HS-27A (cell line): ENCODE data around the gene F10.
"Not testable (repeated sequence)": the region's sequence is repeated elsewhere in the genome, so short reads cannot be mapped to it uniquely, and the experiment has no call there.

Source experiments
- DNase-seq: peaks from one replicate; pipeline ENCODE4 v3.0.0-alpha.2; 2012; ENCODE audit warnings: low read depth, missing footprints

The F10 gene

DNA sequence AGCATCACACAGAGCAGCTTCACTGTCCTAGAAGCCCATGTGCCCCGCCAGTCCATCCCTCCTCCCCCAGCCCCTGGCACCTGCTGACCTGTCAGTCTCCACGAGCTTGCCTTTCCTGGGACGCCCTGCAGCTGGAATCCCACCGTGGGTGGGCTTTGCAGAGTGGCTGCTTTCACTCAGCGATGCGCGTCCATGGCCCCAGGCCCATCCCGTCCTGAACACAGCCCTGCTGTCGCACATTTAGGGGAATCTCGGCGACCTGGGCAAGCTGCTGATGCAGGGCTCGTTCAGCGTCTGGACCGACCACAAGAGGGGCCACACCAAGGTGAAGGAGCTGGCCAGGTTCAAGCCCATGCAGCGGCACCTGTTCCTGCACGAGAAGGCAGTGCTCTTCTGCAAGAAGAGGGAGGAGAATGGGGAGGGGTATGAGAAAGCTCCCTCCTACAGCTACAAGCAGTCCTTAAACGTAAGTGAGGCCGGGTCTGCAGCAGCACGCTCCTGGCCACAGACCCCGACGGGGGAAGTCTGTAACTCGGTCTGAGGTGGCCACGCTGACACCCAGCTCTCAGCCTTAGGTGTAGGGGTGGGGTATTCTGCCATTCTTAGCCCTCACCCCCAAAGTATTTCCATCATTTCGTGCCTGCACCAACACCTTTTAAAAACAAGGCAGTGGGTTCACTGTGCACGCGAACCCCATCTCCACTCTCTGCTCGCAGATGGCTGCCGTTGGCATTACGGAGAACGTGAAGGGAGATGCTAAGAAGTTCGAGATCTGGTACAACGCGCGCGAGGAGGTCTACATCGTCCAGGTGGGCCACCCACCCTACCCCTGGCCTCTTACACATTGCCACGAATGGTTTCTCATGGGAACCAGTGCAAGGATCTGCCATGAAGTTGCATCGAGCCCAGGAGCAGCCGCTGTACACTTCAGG, 35.3 kb upstream of the F10 start:
- DNase-seq: no peak

DNA sequence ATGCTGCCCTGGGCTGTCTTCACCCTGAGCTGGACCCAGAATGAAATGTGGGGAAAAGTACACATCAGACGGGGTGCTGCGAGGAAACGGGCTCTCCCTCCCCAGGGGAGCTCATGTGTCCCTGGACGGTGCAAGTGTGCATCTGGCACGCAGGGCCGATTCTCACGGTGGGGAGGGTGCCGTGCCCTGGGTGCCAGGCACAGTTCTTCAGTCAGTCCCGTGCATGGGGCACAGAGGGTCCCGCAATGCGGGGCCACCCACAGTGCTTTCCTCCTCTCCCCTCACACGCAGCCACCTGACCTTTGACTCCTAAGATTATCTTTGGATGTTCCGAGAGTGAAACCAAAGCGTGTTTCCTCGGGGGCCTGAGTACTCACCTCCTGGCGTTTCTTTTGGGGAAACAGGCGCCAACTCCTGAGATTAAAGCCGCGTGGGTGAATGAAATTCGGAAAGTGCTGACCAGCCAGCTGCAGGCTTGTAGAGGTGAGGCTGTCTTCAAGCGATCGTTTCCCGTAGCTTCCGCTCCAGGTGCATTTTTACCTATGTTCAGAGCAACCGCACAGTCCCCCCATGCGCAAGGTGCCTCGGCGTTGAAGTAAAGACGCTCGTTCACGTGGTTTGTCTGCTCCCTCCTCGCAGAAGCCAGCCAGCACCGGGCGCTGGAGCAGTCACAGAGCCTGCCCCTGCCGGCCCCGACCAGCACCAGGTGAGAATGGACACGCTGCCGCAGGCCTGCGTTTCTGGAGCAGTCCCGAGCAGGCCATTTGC, 34.5 kb upstream of the F10 start:
- no peak for DNase-seq

DNA sequence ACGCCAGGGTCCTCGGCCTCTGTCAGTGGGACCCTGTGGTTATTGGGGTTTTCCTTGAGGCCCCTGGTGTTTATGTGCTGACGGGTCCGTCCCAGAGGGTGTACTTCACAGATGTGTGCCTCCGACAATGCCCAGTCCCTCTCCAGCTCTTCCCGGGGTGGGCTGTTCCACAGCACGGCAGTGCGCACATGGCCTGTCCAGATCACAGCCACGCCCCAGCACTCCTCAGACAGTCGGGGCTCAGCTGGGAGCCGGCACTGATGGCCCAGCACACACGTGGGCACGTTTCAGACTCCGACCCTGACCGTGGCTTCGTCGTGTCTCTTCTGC, 33.9 kb upstream of the F10 start:
- DNase-seq: no peak

DNA sequence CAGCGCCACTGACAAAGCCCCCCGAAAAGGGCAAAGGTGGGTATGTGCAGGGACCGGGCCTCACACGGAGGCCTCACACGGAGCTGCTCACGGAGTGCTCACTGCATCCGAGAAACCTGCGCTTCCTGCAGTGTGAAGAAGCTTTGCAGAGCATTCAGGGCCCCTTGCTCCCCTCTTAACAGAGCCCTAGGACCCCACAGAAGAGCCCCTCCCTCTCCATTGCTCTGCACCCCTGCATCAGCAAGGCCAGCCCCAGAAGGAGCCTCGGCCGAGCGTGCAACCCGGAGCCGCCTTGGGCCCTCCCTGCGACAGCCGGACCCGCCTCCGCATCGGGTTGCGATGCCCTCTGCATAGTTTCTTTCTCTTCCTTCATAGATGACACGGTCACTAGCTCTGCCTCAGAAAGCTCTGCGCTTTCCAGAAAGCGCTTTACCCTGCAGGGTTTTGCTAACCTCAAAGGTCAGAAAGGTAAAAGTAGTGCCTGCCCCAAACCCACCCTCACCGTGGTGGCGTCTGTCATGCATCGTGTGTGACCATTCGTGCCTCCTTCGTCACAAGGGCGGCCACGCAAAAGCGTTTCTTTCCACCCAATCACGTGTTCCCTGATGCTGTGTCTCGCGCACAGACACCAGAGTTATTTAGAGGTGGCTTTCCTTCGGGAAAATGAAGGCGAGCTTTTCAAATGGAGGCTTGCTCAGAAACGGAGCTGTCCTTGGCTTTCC, 32.7 kb upstream of the F10 start:
- DNase-seq: no peak

DNA sequence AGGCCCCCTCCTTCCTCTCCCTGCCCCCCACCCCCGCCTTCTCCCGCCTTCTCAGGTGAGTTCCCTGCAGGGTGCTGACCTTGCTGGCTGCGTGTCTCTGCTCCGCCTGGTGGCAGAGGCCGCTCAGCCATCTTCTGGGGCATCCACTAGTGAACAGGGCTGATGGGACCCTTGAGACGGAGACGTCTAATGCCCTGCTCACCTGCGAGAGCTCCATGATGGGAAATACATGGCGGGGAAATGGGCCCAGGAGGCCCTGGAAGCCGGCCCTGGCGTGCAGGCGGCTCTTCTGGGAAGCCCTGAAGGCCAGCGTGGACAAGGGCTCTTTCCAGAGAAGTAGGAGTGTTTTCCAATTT, 32.2 kb upstream of the F10 start:
- DNase-seq: no peak

DNA sequence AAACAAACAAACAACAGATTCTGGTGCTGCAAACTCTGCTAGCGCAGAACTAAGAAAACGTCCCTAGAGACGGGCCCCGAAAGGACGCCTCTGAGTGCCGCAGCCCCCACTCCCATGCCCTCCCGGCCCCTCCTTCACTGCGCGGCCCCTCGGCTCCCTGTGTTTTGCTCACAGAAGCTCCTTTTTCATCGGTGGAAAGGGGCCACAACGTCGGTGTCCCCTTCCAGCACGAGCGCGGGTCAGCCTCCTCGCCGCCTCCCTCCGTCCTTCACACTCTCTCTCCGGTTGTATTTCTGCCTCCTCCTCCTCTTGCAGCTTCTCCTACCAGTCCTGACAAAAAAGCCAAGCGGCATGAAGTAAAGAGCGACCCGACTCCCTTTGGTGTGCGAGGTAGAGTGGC, 31.8 kb upstream of the F10 start:
- DNase-seq: no peak

DNA sequence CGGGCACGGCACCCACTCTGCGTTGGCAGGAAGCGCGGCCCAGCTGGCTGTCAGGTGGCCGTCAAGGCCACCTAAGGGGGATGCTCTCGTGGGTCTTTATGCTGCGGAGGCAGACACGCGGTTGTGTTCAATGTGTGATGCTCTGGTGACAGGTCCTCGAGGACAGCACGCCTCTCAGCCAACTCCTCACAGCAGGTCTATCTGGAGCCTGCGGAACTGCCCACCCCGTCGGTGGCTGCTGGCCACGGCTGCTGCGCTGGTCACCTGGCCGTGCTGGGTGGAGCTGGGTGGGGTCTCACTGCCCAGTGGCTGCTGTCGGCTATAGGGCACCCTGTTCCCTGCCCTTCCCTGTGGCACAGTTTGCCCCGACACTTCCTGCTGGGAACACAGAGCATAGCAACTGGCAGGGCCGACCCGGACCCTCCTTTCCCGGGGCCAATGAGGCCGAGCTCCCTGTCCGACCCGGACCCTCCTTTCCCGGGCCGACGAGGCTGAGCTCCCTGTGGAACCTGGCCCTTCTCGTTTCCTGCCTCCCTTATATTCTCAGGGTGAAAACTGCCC, 31.3 kb upstream of the F10 start:
- DNase-seq: no peak

DNA sequence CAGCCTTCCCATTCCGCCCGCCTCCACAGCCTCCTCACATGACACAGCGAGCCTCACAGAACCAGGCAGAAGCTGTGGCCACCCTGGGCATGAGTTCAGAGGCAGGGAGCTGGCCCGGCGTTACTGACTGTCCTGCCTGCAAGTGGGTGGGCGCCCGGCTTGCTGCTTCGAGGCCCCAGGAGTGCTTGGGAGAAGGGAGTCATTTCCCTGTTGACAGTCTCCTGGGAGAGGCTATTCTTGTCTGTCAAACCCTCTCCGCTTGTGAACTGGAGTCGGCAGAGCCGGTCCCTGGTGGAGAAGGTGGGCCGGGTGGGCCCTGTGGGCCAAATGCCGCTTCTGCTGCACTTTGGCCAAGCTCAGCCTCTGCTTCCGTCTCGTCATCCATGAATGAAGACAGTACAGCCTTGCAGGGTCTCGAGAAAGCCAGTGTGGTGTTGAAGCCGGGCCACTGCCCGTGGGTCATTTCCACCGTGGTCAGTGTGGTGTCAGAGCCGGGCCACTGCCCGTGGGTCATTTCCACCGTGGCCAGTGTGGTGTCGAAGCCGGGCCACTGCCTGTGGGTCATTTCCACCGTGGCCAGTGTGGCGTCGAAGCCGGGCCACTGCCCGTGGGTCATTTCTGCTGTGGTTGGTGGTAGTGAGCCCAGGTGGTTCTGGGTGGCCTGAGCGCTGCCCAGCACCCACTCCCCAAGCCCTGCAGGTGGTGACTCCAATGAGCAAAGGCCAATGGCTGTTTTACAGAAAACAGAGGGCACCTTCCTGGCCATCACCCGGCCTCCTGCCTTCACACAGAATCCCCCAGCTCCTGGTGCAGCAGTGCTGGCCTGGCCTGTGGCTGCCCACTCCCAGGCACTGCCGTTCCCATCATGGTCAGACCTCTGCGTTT, 30.5 kb upstream of the F10 start:
- DNase-seq: no peak

DNA sequence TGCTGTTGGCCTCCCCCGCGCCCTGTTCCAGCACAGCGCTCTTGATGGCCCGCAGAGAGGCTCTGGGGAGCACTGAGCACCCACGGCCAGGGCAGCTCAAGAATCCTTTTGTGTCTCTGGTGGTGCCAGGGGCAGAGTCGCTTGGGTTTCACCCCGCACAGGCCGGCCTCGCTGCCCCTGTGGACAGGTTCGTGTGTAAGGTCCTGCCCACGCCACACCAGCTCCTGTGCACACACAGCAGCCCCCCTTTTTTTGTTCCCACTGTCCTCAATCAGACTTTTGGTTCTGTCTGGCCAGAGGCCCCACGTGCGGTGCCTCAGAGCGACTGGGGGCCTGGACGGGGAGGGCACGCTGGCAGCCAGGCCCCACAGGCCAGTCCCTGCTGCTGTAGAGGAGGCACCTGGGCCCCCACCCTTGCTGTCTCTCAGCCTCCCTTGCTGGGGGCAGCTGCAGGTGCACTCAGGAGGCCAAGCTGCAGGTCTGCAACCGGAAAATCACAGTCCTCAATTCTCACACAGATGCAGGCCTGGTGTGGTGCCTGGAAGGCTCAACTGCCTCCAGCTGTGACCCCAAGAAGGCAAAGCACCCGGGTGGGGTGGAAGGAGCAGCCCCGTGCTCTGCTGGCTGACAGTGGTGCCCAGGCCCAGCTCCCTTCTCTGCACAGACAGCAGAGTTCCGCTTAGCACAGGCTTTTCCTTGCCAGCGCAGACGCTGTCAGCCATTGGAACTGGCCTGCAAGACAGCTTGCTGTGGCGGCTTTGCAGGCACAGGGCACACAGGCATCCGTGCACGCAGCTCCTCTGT, 29.6 kb upstream of the F10 start:
- DNase-seq: no peak

DNA sequence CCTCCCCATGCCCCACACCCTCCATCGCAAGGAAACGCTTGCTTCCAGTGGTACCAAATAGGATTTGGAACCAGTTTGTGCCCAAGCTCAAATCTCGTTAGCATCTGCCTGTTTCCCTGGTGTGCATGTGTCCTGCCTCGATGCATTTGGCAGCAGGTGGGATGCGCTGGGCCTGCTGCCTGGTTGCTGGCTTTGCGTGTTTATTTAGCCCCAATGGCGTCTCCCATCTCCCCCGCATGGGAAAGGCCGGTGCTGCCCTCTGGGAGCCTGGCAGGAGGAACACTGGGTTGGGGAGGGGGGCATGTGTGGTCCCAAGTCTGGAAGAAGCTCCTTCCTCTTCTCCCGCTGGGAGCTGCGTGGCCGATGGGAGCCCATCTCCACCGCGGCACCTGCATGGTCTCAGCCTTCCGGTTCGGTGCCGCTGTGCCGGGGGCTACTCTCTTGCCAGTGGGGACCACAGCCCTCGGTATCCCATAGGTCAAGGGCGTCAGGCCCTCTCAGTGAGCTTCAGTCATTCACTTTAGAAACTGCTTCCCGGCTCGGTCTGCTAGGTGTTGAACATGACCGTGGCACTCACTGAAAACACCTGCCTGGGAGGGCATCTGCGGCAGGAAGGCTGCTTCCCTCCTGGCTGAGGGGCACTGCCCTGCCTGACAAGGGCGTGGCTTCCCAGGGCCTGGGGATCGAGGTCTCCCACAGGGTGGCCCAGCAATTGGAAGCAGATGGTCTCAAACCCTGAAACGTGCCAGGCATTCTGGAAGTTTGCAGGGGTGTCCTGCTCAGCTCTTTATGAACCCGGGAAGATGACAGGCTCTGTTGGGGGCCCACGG, 28.8 kb upstream of the F10 start:
- DNase-seq: no peak

DNA sequence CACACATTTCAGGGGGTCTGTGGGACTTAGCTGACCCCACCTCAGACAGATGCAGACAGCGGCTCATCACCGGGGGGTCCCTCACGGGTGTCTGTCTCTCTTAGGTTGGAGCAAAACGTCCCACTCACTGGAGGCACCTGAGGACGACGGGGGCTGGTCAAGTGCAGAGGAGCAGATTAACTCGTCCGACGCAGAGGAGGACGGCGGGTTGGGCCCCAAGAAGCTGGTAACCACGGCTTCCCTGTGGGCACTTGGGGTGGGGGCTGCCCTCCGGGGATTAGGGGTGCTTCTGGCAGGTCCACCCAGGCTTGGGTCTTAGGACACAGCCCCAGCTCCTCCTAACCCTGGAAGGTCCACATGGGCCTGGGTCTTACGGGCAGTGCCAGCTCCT, 28.2 kb upstream of the F10 start:
- DNase-seq: no peak

DNA sequence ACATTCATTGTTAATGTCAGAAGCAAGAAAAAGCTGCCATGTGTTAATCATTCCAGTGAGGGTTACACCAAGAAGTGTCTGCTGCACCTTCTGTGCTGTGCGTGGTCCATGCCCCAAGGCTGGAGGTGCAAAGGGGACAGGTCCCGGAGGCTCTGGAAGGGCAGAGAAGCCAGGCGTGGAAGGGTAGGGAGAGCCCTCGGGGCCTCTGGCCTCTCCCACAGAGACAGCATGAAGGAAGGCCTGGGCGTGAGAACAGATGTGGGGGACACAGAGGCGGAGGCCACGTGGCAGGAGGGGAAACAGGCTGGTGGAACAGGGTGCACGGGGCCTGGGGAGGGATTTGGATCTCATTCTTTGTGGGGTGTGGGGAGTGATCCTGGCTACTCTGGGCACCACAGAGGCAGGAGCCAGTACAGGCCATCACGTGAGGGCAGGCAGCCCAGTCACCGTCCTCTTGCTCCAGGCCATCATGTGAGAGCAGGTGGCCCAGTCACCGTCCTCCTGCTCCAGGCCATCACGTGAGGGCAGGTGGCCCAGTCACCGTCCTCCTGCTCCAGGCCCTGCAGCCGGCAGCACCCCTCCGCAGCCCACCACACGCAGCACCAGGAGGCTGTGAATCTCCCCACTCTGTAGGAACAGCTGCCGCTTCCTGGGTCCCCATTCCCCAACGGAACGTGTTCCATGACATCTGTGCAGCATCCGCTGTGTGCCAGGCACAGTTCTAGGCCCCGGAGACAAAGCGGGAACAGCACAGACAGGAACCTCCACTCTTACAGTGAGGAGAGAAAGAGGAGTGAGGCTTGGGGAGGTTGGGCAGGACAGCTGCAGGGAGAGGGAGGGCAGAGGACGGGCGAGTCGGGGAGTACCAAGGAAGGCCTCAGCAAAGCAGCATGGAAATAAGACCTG, 27.2 kb upstream of the F10 start:
- no peak for DNase-seq

DNA sequence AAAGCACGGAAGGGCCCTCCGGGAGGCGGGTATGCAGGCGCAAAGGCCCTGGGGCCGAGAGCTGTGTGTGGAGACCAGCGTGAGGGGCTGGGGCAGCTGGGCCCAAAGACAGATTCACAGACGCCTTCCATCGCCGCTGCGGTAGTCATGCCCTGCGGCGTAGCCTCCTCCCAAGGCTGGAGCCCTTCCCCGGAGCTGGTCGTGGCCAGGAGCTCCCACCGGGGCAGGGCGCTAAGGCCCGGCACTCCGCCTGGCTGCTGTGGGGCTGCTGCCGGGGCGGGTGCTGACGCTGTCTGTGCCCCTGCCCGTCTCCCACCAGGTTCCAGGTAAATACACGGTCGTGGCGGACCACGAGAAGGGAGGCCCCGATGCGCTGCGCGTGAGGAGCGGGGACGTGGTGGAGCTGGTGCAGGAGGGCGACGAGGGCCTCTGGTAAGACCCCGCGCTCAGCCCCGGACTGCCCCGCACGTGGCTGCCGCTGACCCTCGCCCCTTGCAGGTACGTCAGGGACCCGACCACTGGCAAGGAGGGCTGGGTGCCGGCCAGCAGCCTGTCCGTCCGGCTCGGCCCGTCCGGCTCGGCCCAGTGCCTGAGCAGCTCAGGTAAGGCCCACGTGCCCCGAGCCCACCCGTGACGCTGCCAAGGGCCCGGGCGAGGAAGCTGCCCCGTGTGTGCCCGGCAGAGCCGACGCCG, 26.4 kb upstream of the F10 start:
- DNase-seq: no peak

DNA sequence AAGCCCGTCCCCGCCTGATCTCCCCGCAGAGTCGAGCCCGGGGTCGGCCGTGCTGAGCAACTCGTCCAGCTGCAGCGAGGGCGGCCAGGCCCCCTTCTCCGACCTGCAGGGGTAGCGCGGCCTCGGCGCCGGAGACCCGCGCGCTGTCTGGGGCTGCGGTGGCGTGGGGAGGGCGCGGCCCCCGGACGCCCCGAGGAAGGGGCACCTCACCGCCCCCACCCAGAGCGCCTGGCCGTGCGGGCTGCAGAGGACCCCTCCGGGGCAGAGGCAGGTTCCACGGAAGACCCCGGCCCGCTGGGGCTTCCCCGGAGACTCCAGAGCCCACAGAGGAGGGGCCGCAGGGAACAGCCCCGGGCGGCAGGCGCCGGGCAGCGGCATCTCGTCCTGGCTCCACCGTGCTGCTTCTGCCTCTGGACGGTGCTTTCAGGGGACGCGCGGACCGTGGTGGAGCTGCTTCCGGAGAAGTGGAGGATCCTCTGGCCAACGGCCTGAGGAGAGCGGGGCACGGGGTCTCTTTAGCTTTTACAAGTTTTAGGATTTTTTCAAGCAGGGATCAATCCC, 25.8 kb upstream of the F10 start:
- no peak for DNase-seq

DNA sequence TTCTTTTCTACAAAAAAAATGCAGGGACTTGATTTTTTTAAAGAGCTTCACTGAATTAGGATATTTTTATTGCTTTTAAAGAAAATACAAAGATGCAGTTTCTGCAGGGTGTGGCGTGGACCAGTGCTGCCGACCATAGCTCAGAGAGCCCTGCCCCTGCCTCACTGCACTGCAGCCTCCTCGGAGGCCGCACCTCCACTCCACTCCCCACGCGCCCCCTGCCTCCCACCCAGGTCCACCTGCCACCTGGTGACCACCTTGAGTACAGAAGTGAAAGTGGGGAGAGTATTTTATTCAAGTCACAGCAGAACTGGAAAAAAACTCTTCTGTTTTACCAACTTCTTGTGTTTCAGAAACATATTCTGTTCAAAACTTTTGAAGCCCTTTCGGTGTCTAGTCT, 24.9 kb upstream of the F10 start:
- no peak for DNase-seq

DNA sequence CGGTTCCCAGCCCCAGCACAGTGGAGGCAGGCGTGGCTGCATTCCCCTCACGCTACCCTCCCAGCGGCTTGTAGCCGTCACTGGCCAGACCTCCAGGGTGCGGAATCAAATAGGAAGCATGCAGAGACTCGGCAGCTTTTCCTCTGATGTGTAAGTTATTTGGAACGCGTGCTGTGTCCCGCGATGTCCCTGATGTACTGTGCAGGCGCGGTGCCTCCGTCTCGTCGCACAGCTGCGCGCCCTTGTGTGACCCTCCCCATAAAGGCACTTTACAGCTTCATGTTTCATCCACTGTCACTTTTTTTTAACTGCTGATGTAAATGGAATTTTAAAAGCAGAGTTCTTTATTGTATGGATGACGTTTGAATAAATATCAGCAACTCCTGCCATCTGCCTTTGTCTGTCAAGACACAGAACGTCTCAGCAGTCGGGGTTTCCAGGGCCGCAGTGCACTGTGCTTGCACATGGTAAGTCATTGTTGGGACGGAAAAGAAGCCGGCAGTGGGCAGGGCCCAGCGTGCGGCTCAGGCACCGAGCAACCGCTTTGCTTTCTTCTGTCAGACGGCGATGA, 24.4 kb upstream of the F10 start:
- DNase-seq: no peak

DNA sequence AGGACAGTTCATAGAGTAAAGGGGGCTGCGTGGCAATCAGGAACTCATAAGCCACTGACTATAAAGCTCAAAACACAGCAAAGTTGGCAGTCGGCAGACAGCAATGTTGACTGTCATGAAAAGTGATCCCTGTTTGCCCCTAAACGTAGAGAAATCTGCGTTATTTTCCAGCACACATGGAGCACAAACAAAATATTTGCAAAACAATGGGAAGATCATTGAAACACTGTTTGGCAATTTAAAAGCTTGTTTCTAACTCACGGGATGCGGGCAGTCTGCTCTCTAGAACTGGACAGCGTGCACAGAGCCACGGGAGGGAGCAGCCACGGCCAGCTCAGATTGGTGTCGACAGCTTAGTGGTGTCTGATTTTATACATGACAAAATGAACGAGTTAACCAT, 23.5 kb upstream of the F10 start:
- DNase-seq: no peak

DNA sequence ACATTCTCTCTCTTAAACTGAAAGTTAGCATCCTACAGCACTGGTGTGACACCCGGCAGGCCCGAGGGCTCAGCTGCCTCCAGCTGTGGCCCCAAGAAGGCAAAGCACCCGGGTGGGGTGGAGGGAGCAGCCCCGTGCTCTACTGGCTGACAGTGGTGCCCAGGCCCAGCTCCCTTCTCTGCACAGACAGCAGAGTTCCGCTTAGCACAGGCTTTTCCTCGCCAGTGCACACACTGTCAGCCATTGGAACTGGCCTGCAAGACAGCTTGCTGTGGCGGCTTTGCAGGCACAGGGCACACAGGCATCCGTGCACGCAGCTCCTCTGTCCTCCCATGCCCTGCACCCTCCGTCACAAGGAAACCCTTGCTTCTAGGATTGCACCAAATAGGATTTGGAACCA, 20.3 kb upstream of the F10 start:
- not testable (repeated sequence) for DNase-seq
